TTC549 (cell line): ENCODE data around the gene C1orf210.

Experiments used
- FAIRE-seq: peaks from 2 replicates; lab custom pipeline; 2012; peaks lifted over from hg19 to GRCh38; lab: Jason Lieb, UNC

Gene C1orf210

DNA sequence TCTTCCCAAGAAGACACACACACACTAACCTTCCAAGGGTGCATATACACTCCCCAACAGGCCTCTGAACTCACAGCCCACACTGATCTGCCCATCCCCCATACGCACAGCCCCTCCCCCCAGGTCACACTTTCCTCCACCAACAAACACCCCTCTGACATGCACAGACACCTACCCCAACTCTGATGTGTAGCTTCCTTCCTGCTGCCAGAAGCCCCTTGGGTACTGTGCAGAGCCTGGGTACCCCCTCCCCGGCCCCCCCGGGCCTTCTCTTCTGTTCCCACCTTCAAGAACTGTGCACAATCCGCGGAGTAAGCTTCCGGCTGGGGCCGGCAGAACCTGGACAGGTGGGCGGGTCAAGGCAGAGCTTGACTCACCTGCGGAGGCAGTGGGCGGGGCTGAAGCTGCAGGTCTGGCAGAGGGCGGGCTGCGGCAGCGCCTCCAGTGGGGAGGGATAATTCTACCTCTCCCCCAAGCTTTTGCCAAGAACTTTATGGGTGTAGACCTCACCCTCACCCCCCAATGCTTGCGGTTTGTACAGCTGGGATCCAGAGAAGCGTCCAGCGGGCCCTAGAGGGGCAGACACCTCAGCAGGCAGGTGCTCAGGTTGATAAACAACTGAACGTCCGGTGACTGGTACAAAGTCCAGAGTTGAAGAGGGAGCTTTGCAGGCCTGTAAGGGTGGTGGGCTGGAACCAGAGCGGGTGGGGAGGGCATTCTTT, at the start of gene C1orf210:
C1orf210 (minus strand) TSS at position 313 of the 722 bp plus-strand sequence. CDS start 2,311 bp downstream, outside the sequence.
- FAIRE-seq = no peak

DNA sequence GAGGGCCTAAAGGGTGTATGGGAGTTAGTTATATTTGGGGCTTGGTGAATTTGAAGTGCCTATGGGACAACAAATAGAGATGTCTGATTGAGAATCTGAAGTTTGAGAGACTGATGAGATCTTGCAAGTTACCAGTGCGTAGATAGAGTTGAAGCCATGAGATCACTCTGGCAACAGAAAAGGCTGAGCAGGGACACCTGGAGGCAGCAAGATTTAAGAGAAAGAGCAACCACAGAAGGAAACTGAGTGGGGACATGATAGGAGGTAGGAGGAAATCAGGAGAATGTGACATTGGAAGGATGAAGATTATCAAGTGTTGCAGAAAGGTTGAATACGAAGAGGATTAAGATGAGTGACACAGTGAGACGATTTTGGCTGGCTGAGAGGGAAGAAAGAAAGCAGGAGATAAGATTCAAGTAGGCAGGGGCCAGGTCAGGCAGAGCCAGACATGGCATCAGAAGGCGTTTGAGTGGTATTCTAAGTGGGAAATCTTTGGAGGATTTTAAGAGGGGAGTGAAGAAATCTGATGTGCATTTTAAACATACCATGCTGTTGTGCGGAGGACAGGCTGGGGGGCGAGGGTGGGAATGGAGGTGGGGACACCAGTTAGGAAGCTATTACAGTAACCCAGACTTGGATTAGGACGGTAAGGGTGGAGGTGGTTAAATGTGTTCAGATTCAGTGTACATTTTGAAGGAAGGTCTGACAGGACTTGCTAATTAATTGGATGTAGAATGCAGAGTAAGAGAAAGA, 49.2 kb upstream of the C1orf210 start:
- no peak for FAIRE-seq

DNA sequence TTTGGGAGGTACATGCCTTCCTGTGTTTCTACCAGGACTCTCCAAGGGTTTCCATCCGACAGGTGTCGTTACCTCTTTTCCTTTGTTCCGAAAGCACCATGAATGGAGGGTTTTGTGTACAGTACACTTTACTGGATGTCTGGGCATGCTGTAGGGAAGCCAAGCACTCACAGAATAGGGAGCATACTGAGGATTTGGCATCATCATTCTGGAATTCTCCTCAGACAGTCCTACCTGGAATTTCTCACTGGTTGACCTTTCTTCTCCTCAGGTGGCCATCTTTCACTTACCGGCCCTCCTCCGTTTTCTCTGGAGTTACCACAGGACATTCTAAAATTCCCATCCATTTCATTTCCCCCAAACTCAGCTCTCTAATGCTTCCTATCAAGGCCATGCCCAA, 46.3 kb upstream of the C1orf210 start:
- FAIRE-seq = no peak

DNA sequence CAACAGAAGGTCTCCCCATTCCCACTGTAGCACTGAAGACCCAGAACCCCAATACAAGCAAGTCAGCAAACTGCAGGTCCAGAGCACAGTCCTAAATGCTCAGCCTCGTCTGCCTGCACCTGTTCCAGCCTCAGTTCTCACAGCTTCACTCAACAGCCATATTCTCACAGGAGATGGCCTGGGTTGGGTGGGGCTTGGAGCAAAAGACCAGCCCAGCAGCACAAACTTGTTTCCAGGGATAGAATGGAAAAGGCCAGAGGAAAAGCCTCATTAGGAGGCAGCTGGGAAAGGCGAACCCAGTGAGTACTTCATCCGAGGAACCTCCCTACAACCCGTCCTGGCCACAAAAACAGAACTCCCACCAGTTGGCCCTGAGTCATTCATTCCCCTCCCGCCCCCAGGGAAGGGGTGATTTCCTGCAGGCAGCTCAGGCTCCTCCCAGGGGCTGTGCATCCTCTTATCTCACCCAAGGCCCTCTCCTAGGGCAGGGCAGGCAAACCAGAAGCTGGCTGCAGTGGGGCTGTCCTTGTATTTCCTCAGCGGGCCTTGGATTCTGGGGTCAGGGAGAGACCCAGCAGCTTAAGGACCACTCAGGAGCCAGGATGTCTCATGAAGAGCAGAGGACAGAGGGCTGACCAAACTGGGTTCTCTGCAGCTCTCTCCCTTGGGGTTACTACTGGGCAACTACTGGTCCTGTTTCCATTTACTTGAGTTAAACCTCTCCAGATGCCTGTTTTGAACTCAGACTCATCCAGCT, 44.8 kb upstream of the C1orf210 start:
- FAIRE-seq = no peak

DNA sequence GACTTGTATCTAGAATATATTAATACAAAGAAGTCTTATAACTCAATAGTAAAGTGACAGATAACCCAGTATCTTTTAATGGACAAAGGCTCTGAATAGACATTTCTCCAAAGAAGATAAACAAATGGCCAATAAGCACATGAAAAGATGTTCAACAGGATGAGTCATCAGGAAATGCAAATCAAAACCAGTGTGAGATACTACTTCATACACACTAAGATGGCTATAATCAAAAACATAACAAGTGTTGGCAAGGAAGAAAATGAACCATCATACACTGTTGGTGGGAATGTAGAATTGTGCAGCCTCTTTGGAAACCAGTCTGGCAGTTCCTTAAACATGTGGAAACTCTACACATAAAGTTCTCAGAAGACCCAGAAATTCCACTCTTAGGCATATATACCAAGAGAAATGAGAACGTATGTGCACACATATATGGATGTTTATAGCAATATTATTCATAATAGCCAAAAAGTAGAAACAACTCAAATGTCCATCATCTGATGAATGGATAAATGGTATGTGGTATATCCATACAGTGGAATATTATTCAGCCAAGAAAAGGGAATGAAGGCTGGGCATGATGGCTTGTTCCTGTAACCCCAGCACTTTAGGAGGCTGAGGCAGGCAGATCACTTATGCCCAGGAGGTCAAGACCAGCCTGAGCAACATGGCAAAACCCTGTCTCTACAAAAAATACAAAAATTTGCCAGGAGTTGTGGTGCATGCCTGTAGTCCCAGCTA, 42.3 kb upstream of the C1orf210 start:
- FAIRE-seq = no peak

DNA sequence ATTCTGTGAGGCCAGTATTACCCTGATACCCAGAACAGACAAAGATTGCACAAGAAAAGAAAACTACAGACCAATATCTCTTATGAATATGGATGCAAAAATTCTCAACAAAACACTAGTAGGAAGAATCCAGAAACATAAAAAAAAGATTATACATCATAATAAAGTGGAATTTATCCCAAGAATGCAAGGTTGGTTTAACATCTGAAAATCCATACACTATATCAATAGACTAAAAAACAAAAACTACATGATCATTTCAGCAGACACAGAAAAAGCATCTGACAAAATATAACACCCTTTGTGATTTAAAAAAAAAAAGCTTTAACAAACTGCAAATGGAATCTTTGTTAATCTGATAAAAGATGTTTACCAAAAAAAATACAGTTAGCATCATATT, 40.0 kb upstream of the C1orf210 start:
- no peak for FAIRE-seq

DNA sequence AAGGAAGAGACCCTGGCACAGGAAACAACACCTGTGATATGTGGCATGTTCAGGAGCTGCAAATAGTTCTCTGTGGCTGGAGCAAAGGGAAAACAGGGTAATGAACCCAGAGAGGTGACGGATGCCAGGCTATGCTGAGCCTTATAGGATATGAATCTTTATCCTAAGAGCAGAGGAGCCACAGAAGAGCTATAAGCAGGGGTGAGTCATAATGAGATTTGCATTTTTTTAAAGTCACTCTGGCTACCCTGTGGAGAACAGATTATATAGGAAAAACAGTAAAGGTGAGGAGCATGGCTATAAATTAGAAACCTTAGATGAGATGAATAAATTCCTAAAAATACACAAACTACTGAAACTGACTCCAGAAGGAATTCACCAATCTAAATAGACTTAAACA, 39.4 kb upstream of the C1orf210 start:
- FAIRE-seq = no peak

DNA sequence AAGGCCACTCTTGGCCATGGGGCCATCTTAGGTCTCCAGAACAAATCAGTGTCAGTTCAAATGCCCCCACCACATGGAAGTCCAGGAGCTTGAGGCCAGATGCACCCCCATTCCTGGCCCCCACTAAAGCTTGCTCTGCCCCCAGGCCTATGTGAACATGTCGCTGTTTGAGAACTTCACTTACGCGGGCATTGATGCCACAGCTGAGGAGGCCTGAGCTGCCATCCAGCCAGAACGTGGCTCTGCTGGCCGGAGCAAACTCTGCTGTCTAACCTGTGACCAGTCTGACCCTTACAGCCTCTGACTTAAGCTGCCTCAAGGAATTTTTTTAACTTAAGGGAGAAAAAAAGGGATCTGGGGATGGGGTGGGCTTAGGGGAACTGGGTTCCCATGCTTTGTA, 37.1 kb upstream of the C1orf210 start:
- FAIRE-seq = no peak

DNA sequence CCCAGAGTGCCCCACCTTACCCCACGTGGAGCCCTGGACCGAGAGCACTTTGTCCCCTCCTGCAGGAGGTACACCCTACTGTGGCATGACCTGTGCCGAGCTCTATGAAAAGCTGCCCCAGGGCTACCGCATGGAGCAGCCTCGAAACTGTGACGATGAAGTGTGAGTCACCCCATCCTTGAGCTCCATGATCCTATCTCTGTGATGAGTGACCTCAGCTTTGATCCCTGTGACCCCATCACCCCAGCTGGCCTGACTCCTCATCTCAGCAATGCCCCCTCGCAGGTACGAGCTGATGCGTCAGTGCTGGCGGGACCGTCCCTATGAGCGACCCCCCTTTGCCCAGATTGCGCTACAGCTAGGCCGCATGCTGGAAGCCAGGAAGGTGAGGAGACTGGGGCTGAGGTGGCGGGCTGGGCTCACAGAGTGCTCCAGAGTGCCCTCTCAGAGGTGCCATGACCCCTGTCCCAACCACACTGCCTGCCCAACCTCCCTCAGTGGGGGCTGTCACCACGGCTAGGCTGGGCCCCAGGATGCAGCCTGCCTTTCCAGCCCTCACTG, 36.0 kb upstream of the C1orf210 start:
- no peak for FAIRE-seq

DNA sequence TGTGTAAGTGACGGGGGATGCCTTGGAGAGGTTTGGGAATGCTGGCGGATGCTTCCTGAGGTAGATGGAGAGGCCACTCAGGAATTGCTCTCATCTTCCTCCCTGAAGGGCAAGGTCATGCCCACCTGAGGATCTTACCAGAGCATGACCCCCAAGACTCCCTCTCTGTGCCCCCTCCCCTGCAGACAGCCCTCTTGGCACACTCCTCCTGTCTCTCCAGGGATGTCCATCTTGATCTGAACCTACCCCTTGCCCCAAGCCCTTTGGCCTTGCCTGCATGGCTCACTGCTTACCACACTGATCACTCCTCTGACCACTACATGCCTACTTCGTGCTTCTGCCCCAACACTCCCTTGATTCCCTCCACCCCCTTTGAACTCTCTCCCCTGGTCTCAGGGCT, 34.4 kb upstream of the C1orf210 start:
- no peak for FAIRE-seq

DNA sequence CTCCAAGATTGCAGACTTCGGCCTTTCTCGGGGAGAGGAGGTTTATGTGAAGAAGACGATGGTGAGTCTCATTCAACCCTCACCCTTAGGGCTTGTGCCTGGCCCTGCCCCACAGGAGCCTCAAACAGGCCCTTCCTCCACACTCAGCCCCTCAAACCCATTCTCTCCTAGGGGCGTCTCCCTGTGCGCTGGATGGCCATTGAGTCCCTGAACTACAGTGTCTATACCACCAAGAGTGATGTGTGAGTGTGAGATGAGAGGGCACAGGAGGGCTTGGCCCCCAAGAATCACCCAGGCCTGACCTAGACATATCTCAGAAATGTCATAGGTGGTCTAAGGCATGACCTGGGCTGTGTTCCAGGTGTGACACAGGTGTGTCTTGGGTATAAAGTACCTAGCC, 33.9 kb upstream of the C1orf210 start:
- FAIRE-seq = no peak

DNA sequence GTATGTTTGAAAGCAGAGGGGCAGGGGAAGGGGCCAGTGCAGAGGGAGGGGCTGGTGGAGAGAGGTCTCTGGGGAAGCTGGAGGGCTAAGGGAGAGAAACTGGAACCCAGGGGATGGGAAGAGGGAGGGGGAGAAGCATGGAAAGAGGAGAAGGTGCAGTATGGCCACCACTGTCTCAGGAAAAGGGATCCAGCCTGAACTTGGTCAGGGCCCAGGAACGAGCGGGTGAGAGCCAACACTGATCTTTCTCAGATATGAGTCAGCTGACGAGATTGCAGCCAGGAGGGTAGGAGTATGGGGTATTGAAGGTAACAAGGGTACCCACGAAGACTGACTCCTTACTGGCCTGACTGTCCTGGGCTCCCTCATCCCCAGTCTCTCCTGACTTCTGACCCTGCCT, 33.5 kb upstream of the C1orf210 start:
- FAIRE-seq = no peak

DNA sequence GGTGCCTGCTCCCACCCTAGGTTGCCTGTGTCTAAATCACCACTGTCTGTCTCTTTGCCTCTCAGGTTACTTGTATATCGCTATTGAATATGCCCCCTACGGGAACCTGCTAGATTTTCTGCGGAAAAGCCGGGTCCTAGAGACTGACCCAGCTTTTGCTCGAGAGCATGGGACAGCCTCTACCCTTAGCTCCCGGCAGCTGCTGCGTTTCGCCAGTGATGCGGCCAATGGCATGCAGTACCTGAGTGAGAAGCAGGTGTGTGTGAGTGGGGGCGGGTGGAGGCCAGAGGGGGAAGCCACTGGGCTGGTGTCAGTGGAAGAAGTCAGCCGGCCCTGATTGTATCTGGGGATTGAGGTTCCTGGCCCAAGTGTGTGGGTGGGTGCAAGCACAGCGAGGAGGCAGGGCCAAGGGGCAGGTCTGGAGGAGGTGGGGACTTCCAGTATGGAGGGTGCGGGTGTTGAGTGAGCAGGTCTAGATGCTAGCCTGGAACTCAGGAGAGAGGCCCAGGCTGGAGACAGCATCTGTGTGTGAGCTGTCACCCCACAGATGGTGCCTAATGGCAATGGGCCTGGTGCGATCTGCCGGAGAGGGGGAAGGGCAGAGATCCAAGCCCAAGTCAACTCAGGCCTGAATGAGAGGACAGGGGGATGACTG, 32.6 kb upstream of the C1orf210 start:
- no peak for FAIRE-seq

DNA sequence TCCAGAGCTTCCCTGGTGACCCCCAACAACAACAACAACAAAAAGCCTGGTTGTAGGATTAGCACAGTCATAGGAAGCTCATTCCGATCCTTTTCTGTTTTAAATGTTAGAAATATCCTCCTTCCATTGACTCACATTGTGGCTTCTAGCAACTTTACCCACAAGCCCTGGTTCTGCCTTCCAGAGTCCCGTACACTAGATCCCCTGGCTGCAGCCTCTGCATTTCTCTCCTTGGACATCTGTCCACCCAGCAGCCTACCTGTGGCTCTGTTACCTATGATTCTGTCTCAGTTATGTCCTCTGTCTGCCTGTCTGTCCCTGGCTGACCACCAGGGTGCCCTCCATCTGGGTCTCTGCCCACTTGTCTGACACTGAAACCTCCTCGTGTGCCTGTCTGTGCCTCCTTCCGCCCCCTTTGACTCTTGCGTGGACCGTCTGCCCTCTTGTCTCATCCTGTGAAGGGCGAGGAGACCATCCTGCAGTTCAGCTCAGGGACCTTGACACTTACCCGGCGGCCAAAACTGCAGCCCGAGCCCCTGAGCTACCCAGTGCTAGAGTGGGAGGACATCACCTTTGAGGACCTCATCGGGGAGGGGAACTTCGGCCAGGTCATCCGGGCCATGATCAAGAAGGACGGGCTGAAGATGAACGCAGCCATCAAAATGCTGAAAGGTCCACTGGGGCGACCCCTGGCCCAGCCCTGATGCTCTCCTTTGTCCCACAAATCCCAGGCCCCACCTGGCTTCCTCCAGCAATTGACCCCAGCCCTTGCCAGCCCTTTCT, 31.5 kb upstream of the C1orf210 start:
- FAIRE-seq = no peak

DNA sequence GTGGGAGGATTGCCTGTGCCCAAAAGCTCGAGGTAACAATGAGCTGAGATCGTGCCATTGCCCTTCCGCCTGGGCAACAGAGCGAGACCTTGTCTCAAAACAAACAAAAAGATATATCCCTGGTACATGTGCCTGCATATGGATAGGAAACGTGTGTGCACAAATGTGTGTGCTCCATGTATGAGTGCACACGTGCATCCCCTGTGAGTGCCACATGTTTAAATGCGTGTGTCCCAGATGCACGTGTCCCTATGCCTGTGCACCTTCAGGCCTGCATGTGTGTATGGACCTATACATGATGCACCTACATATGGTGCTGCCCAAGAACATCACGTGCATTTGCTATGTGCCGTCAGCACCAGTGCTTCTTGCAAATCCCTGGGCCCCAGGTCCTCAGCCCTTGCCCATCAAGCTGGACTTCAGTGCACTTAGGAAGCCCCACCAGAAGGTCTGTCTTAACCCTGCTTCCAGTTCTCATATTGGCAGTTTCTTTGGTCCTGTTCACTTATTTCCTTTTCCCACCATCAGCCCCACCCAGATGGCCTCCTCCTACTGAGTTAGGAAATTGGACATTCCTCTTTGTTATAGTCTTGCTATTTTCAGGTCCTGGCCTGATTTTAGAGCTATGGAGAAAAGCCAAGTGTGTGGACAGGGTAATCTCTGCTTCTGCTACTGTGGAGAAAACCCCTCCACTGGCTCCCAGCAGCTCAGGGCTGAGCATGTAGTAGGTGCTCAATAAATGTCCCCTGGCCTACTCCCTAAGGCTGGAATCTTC, 30.8 kb upstream of the C1orf210 start:
- FAIRE-seq = no peak

DNA sequence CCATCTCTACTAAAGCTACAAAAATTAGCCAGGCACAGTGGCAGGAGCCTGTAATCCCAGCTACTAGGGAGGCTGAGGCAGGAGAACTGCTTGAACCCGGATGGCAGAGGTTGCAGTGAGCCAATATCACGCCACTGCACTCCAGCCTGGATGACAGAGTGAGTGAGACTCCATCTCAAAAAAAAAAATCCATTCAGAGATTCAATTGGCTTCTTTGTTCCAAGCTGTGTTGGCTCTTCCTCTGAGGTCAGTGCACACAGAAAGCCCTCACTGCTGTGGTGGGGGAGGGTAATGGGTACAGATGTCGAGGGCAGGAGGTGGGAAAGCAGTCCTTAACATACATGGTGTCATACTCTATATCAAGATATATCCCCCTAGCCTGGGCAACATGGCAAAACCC, 30.1 kb upstream of the C1orf210 start:
- no peak for FAIRE-seq

DNA sequence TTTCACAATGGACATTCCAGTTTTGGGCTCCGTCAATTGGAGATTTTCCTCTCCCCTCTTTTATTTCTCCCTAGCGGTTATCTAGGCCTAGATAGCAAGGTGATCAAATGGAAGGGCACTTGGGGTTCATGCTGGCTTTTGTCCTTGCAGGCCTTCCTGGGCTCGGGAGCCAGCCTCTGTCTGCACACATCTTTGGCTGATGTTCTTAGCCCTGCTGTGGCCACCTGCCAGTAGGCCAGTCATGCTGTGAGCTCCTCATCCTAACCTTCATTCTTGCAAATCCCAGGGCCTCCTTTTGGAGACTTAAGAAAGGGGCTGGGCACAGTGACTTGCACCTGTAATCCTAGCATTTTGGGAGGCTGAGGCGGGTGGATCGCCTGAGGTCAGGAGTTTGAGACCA, 28.9 kb upstream of the C1orf210 start:
- no peak for FAIRE-seq

DNA sequence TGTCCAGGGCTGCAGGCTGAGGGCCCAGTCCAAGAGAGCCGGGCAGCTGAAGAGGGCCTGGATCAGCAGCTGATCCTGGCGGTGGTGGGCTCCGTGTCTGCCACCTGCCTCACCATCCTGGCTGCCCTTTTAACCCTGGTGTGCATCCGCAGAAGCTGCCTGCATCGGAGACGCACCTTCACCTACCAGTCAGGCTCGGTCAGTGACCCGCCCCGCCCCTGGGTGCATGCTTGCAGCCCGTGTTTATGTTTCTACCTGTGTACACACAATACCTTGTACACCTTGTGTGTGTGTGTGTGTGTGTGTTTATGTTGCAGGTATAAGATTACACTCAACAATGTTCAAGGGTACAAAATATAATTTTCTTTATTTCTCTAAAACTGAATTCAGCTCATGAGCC, 28.4 kb upstream of the C1orf210 start:
- no peak for FAIRE-seq

DNA sequence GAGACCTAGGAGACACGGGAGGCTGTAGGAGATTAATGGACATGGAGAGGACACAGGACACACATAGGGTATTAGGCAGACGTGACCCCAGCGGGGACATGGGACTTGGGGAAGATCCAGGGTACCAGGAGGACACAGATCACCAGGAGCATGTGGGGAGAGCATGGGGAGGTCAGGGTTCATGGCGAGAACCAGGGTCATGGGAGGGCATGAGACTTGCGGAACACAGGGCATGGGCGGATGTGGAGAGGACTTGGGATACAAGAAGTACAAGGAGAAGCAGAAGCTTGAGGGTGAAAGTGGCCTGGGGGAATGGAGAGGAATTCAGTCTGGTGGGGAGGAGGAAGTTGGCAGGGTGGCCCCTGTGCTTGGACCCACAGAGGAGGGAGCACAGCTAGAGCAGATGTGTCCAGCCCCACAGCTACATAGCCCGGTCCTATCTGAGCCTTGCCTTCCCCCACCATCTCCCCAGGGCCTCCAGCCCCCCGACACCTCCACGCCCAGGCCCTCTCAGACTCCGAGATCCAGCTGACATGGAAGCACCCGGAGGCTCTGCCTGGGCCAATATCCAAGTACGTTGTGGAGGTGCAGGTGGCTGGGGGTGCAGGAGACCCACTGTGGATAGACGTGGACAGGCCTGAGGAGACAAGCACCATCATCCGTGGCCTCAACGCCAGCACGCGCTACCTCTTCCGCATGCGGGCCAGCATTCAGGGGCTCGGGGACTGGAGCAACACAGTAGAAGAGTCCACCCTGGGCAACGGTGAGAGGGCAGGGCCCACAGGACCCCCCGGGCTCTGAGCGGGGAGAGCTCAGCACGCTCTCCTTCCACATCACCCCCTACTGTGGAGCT, 27.5 kb upstream of the C1orf210 start:
- no peak for FAIRE-seq
